MG63 (cell line): ENCODE data around the gene WNT4. TPM values are rescaled to one million over a fixed set of nuclear protein-coding genes. Genes with fewer than 3 reads are reported as not detected.

Source experiments
- DNase-seq: peaks from one replicate; pipeline ENCODE4 v3.0.0-alpha.2; 2020
- H3K27me3 ChIP-seq: fragments of 250-450 bp; sonication (Bioruptor Pico); 2 replicates; pipeline ENCODE4 v1.5.1; 2020; ENCODE audit warnings: mild to moderate bottlenecking, moderate library complexity
- H3K36me3 ChIP-seq: fragments of 250-450 bp; sonication (Bioruptor Pico); 2 replicates; pipeline ENCODE4 v1.5.1; 2020; ENCODE audit warnings: mild to moderate bottlenecking, moderate library complexity
- H3K4me3 ChIP-seq: fragments of 250-450 bp; sonication (Bioruptor Pico); 2 replicates; pipeline ENCODE4 v1.5.1; 2020; ENCODE audit warnings: mild to moderate bottlenecking, moderate library complexity
- H3K9me3 ChIP-seq: fragments of 250-450 bp; sonication (Bioruptor Pico); 2 replicates; pipeline ENCODE4 v1.5.1; 2020; ENCODE audit warnings: mild to moderate bottlenecking, moderate library complexity
- total RNA-seq: library from RNA; depleted of rRNA; stranded (reverse); fragments of >200 nt; shearing (Covaris generic); gene quantifications from 2 replicates; pipeline ENCODE4 v1.2.3, GENCODE V29; 2014; ENCODE audit warnings: low replicate concordance; rRNA removed

Gene WNT4
- not detected in 2 replicates for total RNA-seq

GRCh38 chr1:22143065-22144033 lies at the start of gene WNT4:
Gene WNT4, minus strand, starts transcription at chr1:22143097. Its CDS starts 175 bp downstream, at chr1:22142922.
- DNase-seq: peak; percentile 43
- H3K27me3 ChIP-seq: peaks cover 13% of the 10 kb centered on the region
- H3K9me3 ChIP-seq: no peaks in the 10 kb centered on the region
- H3K36me3 ChIP-seq: no peaks in the 10 kb centered on the region
- peak within 1 kb of the TSS; percentile 22 for H3K4me3 ChIP-seq

- H3K36me3 ChIP-seq: no peaks in the 10 kb centered on the region
- H3K9me3 ChIP-seq: no peaks in the 10 kb centered on the region
- H3K27me3 ChIP-seq: no peaks in the 10 kb centered on the region; the same call in 1 of the 2 replicates
- H3K4me3 ChIP-seq: no peak overlapping the region
- DNase-seq: no peak
Observed at GRCh38 chr1:22190731-22191130, 47.8 kb upstream of the WNT4 start.

- Histone ChIP-seq H3K36me3 (no peaks in the 10 kb centered on the region), H3K27me3 (no peaks in the 10 kb centered on the region; the same call in 1 of the 2 replicates), H3K9me3 (no peaks in the 10 kb centered on the region), H3K4me3 (no peak overlapping the region)
- no peak for DNase-seq
Observed at GRCh38 chr1:22190251-22190650, 47.4 kb upstream of the WNT4 start.

- no peak for DNase-seq
Observed at GRCh38 chr1:22189619-22190018, 46.7 kb upstream of the WNT4 start.

GRCh38 chr1:22188914-22189313 lies 46.0 kb upstream of the WNT4 start:
- Histone ChIP-seq H3K9me3 (no peaks in the 10 kb centered on the region), H3K27me3 (no peaks in the 10 kb centered on the region), H3K4me3 (no peak overlapping the region), H3K36me3 (no peaks in the 10 kb centered on the region)
- no peak for DNase-seq

More at GRCh38 chr1:22189619-22190018, 46.7 kb upstream of the WNT4 start:
- Histone ChIP-seq H3K36me3 (no peaks in the 10 kb centered on the region), H3K27me3 (no peaks in the 10 kb centered on the region; the same call in 1 of the 2 replicates), H3K9me3 (no peaks in the 10 kb centered on the region), H3K4me3 (no peak overlapping the region)

GRCh38 chr1:22188436-22188835 lies 45.5 kb upstream of the WNT4 start:
- Histone ChIP-seq H3K9me3 (no peaks in the 10 kb centered on the region), H3K27me3 (no peaks in the 10 kb centered on the region), H3K36me3 (no peaks in the 10 kb centered on the region), H3K4me3 (no peak overlapping the region)
- no peak for DNase-seq

- DNase-seq: no peak
- H3K4me3 ChIP-seq: no peak overlapping the region
- H3K9me3 ChIP-seq: no peaks in the 10 kb centered on the region
- H3K36me3 ChIP-seq: no peaks in the 10 kb centered on the region
- H3K27me3 ChIP-seq: peaks cover 5% of the 10 kb centered on the region; the same call in 1 of the 2 replicates
Observed at GRCh38 chr1:22186311-22186710, 43.4 kb upstream of the WNT4 start.

GRCh38 chr1:22184892-22185612 lies 42.2 kb upstream of the WNT4 start:
- H3K4me3 ChIP-seq: no peak overlapping the region
- peaks cover 5% of the 10 kb centered on the region; the same call in 1 of the 2 replicates for H3K27me3 ChIP-seq
- H3K36me3 ChIP-seq: no peaks in the 10 kb centered on the region
- DNase-seq: no peak
- H3K9me3 ChIP-seq: no peaks in the 10 kb centered on the region

- Histone ChIP-seq H3K9me3 (no peaks in the 10 kb centered on the region), H3K4me3 (no peak overlapping the region), H3K36me3 (no peaks in the 10 kb centered on the region), H3K27me3 (peaks cover 5% of the 10 kb centered on the region; the same call in 1 of the 2 replicates)
- DNase-seq: no peak
Observed at GRCh38 chr1:22184454-22184853, 41.6 kb upstream of the WNT4 start.

DNA sequence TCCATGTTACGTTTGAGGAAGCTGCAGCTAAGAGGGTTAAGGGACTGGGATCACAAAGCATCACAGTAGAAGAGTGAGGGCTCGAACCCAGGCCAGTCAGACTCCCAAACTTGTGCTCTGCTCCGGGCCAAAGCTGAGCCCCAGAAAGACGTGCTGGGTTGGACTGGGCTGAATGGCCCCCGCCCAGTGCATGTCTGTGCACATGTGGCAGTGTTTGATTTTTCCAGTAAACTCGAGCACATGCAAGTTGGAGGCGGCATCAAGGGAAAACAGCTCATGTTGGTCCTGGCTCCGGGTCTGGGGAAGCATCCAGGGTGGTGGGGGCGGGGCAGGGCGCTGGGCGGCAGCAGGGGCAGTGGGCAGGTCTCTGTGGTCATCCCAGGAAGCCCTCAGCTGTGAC lies 39.8 kb upstream of the WNT4 start:
- no peak for DNase-seq
- H3K27me3 ChIP-seq: peaks cover 5% of the 10 kb centered on the region; the same call in 1 of the 2 replicates
- H3K9me3 ChIP-seq: no peaks in the 10 kb centered on the region
- no peaks in the 10 kb centered on the region for H3K36me3 ChIP-seq
- no peak overlapping the region for H3K4me3 ChIP-seq

DNA sequence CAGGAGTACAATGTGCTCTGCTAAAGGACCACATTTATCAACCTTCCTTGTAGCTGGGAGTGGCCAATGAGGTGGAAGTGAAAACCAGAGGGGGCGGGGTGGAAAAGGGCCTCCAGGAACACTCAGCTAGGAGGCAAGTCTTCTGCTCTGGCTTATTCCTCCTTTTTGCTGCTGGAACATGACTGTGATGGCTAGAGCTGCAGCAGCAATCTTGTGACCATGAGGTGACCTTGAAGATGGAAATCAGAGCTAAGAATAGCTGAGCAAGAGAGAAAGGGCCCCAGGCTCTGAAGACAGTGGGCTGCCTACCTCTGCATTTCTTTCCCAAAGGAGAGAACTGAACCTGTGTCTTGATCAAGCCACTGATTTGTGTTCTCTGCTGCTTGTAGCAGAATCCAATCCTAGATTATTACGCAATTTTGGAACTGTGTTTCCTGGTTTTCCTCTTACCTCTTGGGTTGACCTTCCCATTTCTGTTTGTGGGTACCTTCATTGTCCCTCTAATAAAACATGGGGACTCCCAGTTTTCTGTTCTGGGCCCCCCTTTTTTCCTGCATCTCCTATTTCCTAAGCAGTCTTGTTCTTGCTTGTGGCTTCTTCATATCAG lies 36.4 kb upstream of the WNT4 start:
- Histone ChIP-seq H3K4me3 (no peak overlapping the region), H3K27me3 (peaks cover 5% of the 10 kb centered on the region; the same call in 1 of the 2 replicates), H3K36me3 (no peaks in the 10 kb centered on the region), H3K9me3 (no peaks in the 10 kb centered on the region)
- no peak for DNase-seq

- H3K36me3 ChIP-seq: no peaks in the 10 kb centered on the region
- H3K27me3 ChIP-seq: 0 out of 2 replicates have a peak, but pooled peaks cover 2% of the 10 kb centered on the region
- no peaks in the 10 kb centered on the region for H3K9me3 ChIP-seq
- DNase-seq: no peak
- H3K4me3 ChIP-seq: no peak overlapping the region
Observed at GRCh38 chr1:22177354-22178003, 34.6 kb upstream of the WNT4 start.

DNA sequence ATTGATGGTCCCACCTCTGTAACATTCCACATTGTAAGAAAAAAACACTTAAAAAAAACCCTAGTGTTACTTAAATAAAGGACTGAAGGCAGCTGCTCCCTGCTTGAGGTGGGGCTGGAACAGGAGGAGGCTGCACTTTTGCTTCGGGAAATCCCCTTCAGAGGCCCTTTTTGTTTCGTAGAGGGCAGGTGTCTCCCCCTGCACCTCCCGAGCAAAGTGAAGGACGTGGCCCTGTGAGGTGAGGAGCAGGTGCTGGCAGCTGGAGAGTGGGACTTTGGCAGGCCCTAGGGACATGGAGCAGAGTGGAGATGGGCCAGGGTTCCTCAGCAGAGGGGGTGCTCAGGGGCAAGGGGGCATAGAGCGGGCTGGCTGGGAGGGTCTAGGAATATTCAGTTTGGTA lies 33.4 kb upstream of the WNT4 start:
- H3K36me3 ChIP-seq: no peaks in the 10 kb centered on the region
- H3K9me3 ChIP-seq: no peaks in the 10 kb centered on the region
- H3K4me3 ChIP-seq: no peak overlapping the region
- no peak for DNase-seq
- H3K27me3 ChIP-seq: no peaks in the 10 kb centered on the region

DNA sequence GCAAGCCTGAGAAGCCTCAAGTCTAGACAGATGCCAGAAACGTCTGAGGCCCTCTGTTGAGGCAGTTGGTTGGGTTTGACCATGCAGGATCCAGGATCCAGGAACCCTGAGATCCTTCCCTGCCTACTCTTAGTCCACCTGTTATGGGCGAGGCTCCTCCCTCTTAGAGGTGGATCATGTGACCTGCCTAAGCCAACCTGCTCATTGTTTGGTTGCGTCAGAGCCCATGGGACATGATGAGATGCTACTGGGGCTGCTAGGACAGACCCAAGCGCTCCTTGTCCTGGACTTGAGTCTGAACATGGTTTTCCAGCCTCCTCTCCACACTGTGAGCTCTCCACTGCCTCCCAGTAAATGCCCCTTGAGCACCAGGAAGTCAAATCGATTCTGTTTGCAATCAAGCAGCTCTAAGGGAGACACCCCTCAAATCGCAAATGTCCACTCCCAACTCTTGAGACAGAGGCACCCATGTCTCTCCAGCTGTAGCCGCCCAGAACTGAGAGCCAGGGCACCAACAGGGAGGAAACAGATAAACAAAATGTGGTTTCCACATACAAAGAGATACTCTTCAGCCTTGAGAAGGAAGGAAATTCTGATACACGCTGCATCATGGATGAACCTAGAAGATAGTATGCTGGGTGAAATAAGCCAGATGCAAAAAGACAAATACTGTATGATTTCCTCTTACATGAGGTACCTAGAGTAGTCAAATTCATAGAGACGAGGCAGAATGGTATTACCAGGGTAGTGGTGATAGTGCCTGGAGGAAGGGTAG lies 31.7 kb upstream of the WNT4 start:
- Histone ChIP-seq H3K36me3 (no peaks in the 10 kb centered on the region), H3K27me3 (no peaks in the 10 kb centered on the region), H3K4me3 (no peak overlapping the region), H3K9me3 (no peaks in the 10 kb centered on the region)
- no peak for DNase-seq

GRCh38 chr1:22171951-22172715 lies 29.2 kb upstream of the WNT4 start:
- Histone ChIP-seq H3K36me3 (no peaks in the 10 kb centered on the region), H3K27me3 (no peaks in the 10 kb centered on the region)
- no peak for DNase-seq

More at GRCh38 chr1:22171951-22172715, 29.2 kb upstream of the WNT4 start:
- H3K9me3 ChIP-seq: no peaks in the 10 kb centered on the region
- H3K4me3 ChIP-seq: no peak overlapping the region
